ENCODE measurements around the gene PTPN6. TPM values are rescaled to one million over a fixed set of nuclear protein-coding genes. Genes with fewer than 3 reads are reported as not detected.

Gene PTPN6
- total RNA-seq, 1 experiment from 2014 or later = 19.8 TPM

DNA sequence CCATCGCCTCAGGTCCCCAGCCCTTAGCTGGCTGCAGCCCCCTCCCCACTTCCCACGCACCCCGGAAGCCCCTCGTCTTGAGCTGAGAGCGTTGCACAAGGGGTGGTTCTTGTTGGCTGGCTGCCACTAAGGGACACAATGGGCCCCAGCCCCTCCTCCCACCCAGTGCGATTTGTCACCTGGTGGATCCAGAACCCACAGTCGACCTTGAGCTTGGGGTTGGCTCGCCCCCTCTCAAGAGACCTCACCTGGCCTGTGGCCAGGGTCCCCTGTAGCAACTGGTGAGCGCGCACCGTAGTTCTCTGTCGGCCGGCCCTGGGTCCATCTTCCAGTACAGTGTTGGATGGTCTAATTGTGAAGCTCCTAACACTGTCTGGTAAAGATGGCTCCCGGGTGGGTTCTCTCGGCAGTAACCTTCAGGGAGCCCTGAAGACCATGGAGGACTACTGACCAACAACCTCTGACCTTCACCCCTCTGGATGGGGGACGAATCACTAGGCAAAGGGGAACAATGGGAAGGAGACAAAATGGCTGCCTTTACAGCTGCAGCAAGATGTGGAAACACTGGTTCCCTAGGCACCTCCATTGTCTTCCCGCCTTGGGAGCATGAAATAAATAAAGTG is 12.7 kb downstream of the PTPN6 start:
- no peak overlapping the region for H2BK120ac ChIP-seq (ENCODE audit: low read depth, low read length, poor library complexity, severe bottlenecking)
- Mint-ChIP-seq H3K9me3 (no peaks in the 10 kb centered on the region; a peak in 1 of 5 replicates), H3K27me3 (ENCODE audit: low read depth) (no peaks in the 10 kb centered on the region), H3K27ac (peak overlapping the region; percentile 59 to 92 (median 92); a peak in 5 of 7 replicates), H3K36me3 (ENCODE audit: insufficient read depth in 1 of 3, low read depth in 3 of 3) (peaks cover 31 to 48% (median 37%) of the 10 kb centered on the region in 3 experiments), H3K4me3 (peak overlapping the region in 1 of 2 experiments; percentile 82; a peak in 3 of 5 replicates), H3K4me1 (peaks cover 50 to 64% of the 10 kb centered on the region in 2 experiments)
- peak overlapping the region; percentile 72 for H3K4me2 ChIP-seq (ENCODE audit: insufficient read depth, insufficient read length, low read length)
- H2BK15ac ChIP-seq (ENCODE audit: low read depth, low read length) = no peak overlapping the region
- no peak overlapping the region for H2BK5ac ChIP-seq (ENCODE audit: insufficient read length, low read length)
- no peaks in the 10 kb centered on the region for H3K27me3 ChIP-seq (ENCODE audit: insufficient read depth, low read length)
- peaks cover 4% of the 10 kb centered on the region for H3K79me1 ChIP-seq (ENCODE audit: insufficient read depth, low read depth, low read length, poor library complexity, severe bottlenecking)
- no peak overlapping the region for H3K4ac ChIP-seq (ENCODE audit: low read depth, low read length)
- H3K23me2 ChIP-seq (ENCODE audit: insufficient read length, low read depth, low read length, poor library complexity, severe bottlenecking) = peaks cover 17% of the 10 kb centered on the region
- no CpG with 5 or more reads among the region's 17 CpGs for WGBS (ENCODE audit: extremely low coverage, insufficient read length, low lambda C conversion rate)
- no peak overlapping the region for H2BK12ac ChIP-seq (ENCODE audit: insufficient read length, low read depth, low read length)
- H2AK5ac ChIP-seq (ENCODE audit: insufficient read length, low read length) = no peak overlapping the region
- H3K4me1 ChIP-seq (ENCODE audit: insufficient read depth, low read length) = peaks cover 6% of the 10 kb centered on the region; the same call in 1 of the 2 replicates
- H3K9ac ChIP-seq (ENCODE audit: extremely low read depth, insufficient read length, low read length) = peak overlapping the region; percentile 48
- H4K8ac ChIP-seq (replicated peaks; ENCODE audit: insufficient read length, low read depth, low read length) = no peak overlapping the region
- no peak overlapping the region for H4K91ac ChIP-seq (ENCODE audit: insufficient read length, low read depth, low read length)
- no peak overlapping the region for H3K56ac ChIP-seq (ENCODE audit: insufficient read length, low read depth, low read length)
- H3K79me2 ChIP-seq (ENCODE audit: insufficient read depth, low read length) = peaks cover 2% of the 10 kb centered on the region; the same call in 1 of the 2 replicates
- no peaks in the 10 kb centered on the region for H3K9me3 ChIP-seq (ENCODE audit: control insufficient read depth, low read depth, low read length)
- no peak overlapping the region for H3T11ph ChIP-seq (ENCODE audit: low read length)
- H3K14ac ChIP-seq (ENCODE audit: insufficient read depth, low read length) = peak overlapping the region; percentile 61
- TF ChIP-seq, protein P1, sequence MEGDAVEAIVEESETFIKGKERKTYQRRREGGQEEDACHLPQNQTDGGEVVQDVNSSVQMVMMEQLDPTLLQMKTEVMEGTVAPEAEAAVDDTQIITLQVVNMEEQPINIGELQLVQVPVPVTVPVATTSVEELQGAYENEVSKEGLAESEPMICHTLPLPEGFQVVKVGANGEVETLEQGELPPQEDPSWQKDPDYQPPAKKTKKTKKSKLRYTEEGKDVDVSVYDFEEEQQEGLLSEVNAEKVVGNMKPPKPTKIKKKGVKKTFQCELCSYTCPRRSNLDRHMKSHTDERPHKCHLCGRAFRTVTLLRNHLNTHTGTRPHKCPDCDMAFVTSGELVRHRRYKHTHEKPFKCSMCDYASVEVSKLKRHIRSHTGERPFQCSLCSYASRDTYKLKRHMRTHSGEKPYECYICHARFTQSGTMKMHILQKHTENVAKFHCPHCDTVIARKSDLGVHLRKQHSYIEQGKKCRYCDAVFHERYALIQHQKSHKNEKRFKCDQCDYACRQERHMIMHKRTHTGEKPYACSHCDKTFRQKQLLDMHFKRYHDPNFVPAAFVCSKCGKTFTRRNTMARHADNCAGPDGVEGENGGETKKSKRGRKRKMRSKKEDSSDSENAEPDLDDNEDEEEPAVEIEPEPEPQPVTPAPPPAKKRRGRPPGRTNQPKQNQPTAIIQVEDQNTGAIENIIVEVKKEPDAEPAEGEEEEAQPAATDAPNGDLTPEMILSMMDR (conservative IDR thresholded peaks at IDR 0.05) = no peak
- no peak overlapping the region for H2AFZ ChIP-seq (ENCODE audit: low read length)
- H3K23ac ChIP-seq (ENCODE audit: insufficient read length, low read depth, low read length) = no peak overlapping the region
- DNase-seq = peak; percentile 49
- peak overlapping the region; percentile 34 for H3K27ac ChIP-seq (ENCODE audit: insufficient read length, low read depth, low read length)
- peaks cover 2% of the 10 kb centered on the region for H4K20me1 ChIP-seq (ENCODE audit: control insufficient read depth, insufficient read depth, insufficient read length)
- no peak overlapping the region for H2BK20ac ChIP-seq (ENCODE audit: low read depth, low read length, poor library complexity, severe bottlenecking)
- no peak overlapping the region for H4K5ac ChIP-seq (ENCODE audit: insufficient read length, low read depth, low read length)
- H3K18ac ChIP-seq (ENCODE audit: insufficient read length, low read depth, low read length) = peak overlapping the region; percentile 39

Measured in H9 (cell line).